SK-N-SH treated with all-trans-retinoic acid at 6 μM for 48 hours (cell line): Measurements from ENCODE around the gene GSE1.

Experiments used
- GLIS3 ChIP-seq: fragments of 250-450 bp; sonication (Bioruptor Pico); IDR thresholded peaks from 2 replicates; pipeline ENCODE4 v1.5.0; 2020; ENCODE audit warnings: mild to moderate bottlenecking, moderate library complexity
- ZFP3 ChIP-seq: fragments of 250-450 bp; sonication (Bioruptor Pico); IDR thresholded peaks from 2 replicates; pipeline ENCODE4 v1.5.0; 2020; ENCODE audit warnings: mild to moderate bottlenecking, moderate library complexity

- TF ChIP-seq GLIS3 (CRISPR knock-in tag) (no peak), ZFP3 (CRISPR knock-in tag) (no peak)
Measured at GRCh38 chr16:85628265-85628556, 15.1 kb downstream of the GSE1 start.
